HG03354 (cell line): ENCODE results near the gene ERP44.
A peak's percentile ranks its signal among the peaks of the same experiment; 100 is the strongest.
"Not testable (repeated sequence)": the region's sequence is repeated elsewhere in the genome, so short reads cannot be mapped to it uniquely, and the experiment has no call there.

Experiments used
- ATAC-seq: cut with Tn5 transposase; IDR thresholded peaks from one replicate; pipeline ENCODE4 v1.9.1; 2021; ENCODE audit warnings: mild to moderate bottlenecking; ENCODE audit not compliant: unreplicated experiment, poor library complexity, severe bottlenecking

ERP44 gene

DNA sequence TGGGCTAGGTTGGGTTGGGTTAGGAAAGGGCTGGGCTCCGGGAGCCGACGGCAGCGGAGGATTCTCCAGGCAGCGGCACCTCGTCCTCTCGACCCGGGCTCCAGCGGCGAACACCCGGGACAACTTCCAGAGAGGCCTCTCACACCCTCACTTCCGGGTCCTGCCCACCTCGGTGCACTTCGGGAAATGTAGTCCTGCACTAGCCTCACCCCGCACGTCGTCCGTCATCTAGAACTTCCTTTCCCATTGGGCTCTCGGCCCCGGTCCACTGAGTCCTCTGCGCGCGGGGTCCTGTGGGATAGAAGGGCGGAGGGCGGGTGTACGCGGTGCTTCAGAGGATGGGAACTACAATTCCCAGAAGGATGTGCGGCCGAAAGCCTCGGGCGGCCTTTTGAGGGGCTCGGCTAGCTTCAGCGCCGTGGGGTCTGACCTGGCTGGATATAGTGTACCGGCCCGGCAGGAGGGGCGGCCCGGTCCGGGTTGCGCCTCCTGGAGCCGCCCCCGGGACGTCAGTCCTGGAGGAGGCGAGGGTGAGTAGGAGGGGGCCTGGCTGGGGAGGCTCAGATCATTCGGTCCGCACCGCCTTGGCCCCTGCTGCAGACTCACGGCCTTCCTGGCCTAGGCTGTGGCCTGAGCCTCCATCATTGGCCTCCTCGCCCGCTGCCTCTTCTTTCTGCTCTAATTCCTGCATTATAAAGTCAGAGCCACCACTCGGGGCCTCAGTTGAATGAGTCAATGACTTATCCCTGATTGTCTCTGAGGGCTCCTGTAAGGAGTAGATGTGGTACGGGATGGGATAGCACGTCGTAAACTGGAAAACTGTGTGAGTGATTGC is at the start of gene ERP44, which contains the start of gene INVS:
ERP44 (minus strand) TSS at position 114 of the 835 bp plus-strand sequence. CDS start 160 bp downstream, outside the sequence.
INVS (plus strand) TSS at position 357 of the 835 bp plus-strand sequence. CDS start 5,279 bp downstream, outside the sequence.
- peak; percentile 98 for ATAC-seq

DNA sequence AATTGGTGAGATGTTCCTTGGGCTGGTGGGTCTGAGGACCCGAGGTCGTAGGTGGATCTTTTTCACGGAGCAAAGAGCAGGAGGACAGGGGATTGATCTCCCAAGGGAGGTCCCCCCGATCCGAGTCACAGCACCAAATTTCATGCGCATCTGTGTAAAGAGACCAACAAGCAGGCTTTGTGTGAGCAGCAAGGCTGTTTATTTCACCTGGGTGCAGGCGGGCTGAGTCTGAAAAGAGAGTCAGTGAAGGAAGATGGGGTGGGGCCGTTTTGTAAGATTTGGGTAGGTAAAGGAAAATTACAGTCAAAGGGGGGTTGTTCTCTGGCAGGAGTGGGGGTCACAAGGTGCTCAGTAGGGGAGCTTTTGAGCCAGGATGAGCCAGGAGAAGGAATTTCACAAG is 47.2 kb upstream of the ERP44 start:
- not testable (repeated sequence) for ATAC-seq

DNA sequence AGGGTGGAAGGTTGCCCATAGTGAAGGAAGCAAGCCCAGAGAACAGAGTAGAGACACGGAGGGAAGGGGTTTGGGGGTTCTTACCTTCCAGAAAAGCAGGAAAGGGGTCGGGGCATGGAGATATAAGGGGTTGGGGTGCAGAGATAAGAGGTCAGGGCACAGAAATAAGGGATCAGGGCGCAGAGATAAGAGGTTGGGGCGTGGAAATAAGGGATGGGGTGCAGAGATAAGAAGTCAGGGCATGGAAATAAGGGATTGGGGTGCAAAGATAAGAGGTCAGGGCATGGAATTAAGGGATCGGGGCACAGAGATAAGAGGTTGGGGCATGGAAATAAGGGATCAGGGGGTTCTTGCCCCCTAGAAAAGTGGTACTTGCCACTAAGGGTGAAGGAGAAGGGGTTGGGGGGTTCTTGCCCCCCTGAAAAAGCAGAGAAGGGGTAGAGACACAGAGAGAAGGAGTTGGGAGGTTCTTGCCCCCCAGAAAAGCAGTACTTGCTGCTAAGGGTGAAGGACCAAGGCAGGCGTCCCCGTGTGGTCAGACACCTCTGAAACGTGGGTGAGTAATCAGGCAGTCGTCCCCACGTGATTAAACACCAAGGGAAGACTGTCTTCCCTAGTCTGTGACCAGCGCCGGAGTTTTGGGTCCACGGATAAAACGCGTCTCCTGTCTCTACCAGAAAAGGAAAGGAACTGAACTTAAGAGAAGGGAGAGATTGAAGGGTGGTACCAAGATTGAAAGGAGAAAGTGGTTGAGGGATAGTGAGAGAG is 46.6 kb upstream of the ERP44 start:
- not testable (repeated sequence) for ATAC-seq

DNA sequence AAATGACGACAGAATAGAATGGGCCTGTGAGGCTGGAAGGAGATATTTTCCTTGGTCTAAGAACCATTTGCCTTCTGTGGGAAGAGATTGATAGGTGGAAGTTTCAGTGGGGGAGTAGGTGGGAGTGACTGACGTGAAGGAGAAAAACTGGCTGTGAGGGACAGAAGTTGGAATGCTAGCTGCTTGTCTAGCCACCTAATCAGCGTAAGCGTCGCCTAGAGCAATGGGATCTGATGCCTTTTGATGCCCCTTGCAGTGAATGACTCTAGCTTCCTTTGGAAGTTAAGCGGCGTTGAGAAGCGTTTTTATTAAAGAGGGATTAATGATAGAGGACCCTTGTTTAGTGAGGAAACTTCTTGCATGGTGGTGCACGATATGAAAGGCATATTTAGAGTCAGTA is 43.1 kb upstream of the ERP44 start:
- not testable (repeated sequence) for ATAC-seq

DNA sequence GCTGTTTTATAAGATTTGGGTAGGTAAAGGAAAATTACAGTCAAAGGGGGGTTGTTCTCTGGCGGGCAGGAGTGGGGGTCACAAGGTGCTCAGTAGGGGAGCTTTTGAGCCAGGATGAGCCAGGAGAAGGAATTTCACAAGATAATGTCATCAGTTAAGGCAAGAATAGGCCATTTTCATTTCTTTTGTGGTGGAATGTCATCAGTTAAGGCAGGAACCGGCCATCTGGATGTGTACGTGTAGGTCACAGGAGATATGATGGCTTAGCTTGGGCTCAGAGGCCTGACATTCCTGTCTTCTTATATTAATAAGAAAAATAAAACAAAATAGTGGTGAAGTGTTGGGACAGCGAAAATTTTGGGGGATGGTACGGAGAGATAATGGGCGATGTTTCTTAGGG is 41.5 kb upstream of the ERP44 start:
- not testable (repeated sequence) for ATAC-seq

DNA sequence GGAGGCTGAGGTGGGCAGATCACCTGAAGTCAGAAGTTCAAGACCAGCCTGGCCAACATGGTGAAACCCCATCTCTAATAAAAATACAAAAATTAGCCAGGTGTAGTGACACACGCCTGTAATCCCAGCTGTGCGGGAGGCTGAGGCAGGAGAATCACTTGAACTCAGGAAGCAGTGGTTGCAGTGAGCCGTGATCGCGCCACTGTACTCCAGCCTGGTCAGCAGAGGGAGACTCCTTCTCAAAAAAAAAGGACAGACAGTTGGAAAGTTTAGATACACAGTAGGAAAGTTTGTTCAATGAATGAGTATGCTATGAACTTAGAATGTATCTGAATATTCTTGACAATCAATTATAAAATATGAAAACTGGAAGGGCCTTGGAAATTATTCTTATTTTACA is 38.0 kb upstream of the ERP44 start:
- ATAC-seq, result not testable (repeated sequence)

DNA sequence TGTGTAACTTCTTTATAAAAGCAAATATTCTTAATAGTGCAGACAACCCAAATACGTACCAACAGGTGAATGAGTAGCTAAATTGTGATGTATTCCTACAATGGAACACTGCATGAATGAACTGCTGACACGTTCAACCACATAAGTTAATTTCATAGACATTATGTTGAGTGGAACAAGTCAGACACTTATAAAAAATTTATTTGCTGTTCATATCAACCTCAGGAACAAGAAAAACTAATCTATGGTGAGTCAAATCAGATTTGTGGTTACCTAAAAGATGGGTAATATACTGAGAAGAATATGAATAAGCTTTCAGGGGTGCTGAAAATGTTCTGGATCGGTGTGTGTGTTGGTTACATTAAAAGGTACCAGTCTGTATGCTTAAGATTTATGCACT is 35.9 kb upstream of the ERP44 start:
- no peak for ATAC-seq

DNA sequence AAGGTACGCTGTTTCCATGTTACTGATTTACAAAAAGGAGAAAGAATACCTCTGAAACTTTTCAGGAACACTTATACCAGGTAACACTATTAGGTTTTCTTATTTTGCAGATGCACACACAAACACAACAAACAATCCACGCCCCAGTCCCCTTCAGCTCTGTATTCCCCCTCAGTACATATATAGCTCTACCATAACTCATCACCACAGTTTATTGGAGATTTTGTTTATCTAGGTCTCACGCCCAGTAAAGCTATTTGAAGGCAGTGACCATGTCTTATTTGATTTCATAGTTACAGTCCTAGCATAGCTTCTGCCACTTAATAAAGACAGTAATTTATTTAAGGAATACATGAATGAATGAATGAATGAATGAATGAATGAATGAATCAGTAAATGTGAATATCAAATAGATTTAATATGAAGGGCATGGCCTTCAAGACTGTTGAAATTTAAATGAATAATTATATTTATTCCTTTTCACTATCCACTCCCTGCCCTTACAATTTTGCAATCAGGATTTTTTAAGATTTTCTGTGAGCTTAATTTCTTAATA is 33.2 kb upstream of the ERP44 start:
- no peak for ATAC-seq

DNA sequence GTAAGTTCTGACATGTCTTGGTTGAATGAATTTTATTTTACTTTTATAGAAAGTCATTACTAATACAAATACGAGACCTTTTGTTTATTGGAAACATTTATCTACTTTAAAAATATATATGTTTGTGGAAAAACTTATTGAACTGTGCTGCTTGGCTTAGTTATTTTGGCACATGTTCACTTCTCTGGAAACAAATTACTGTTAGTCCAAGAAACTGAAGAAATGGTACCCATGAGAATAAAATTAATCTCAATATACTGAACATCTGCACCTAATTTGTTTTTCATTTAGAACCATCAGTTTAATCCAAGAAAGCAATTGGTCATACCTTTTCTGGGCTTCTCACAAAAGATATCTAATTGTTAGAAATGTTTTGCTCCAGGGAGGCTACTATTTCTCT is 32.4 kb upstream of the ERP44 start:
- no peak for ATAC-seq

DNA sequence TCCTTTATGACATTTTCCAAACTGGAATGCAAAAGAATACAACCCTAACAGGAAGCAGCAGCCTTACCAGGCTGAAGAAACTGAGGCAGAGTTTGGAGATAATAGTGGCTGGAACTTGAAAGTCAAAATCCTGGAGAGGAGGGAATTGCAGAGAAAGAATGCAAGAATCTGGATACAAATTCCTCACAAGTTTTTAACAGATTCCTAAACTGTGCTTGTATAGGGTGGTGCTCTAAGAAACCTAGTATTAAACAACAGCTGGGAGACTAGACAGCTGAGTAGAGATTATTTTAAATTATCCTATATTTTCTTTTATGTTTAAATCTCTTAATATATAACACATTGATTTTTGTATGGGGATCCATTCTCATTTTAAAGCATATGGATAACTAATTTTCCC is 31.0 kb upstream of the ERP44 start:
- no peak for ATAC-seq

DNA sequence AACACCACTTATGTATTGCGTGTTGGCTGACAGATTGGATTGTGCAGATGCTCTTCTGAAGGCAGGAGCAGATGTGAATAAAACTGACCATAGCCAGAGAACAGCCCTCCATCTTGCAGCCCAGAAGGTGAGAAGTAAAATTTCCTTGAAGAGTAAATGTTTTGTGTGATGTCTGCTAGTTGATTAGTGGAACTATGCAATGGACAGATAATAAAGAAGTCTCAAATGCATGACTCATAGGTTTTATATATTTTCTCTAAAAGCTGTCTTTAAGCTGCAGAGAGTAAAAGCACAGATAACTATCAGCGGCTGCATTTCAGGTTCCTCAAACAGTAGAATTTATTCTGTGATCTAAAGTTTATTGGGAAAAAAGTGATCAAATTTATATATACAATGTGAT is 27.6 kb upstream of the ERP44 start:
- no peak for ATAC-seq

DNA sequence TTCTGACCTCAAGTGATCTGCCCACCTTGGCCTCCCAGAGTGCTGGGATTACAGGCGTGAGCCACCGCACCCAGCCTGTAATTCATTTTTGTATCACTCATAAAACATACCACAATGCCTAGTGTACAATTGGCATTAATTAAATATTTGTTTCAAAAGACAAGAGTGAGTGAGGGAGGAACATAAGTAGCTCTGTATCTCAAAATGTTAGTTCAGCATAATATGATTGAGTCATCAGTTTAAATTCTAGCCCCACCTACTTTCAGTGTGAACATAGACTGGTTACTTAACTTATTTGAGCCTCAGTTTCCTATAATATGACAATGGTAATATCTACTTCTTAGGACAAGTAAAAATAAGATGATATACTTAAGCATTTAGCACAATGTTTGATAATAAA is 27.1 kb upstream of the ERP44 start:
- no peak for ATAC-seq

DNA sequence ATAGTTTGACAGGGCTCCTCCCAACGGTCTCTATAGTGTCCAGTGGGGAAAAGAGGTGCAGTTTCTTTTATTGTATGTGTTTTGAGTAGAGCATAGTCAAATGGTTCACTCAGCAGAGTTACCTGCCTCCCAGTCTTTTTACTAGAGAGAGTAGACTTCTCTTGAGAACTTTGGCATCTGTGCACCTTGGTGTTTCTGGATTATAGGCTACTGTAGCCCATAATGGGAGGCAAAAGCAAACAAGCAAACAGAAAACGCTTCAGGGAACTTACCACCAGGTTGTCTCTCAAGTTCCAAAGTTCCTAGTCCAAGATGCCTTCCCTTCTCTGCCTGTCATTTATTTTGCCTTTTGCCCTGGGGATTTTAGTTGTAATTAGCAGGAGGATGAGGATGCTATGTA is 26.4 kb upstream of the ERP44 start:
- no peak for ATAC-seq

DNA sequence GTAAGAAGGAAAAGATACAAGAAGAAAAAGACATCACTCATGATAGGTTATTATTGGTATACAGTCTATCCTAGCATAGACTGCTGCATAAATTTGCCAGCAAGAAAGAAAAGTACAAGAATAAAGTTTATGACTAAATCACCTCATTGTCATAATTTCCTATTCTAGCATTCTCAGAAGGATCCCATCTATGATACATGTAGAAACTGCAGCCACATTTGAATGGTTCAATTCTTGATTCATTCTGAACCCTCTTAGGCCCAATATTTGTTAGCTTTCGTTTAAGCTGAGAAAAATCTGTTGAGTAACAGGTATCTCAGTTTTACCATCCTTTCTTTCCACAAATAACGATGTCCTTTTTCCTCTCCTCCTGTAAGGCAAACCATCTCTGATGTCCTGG is 21.5 kb upstream of the ERP44 start:
- ATAC-seq, result no peak

DNA sequence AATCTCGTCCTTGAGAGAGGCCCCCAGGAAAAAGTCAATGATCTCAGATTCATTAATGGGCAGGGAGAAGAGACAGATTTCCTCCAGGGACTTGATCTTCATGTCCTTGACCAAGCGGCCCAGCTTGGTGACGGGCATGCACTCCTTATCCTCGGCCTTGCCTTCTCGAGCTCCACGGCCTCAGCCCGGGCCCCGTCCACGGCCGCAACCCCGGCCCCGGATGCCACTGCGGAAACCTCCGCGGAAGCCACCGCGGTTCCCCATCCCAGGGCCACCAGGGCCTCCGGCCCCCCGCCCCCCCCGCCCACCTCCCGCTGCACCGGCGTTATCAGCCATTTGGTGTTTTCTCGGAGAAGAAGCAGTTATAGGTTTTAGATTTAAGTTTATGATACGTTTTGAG is 18.5 kb upstream of the ERP44 start:
- ATAC-seq, result no peak

DNA sequence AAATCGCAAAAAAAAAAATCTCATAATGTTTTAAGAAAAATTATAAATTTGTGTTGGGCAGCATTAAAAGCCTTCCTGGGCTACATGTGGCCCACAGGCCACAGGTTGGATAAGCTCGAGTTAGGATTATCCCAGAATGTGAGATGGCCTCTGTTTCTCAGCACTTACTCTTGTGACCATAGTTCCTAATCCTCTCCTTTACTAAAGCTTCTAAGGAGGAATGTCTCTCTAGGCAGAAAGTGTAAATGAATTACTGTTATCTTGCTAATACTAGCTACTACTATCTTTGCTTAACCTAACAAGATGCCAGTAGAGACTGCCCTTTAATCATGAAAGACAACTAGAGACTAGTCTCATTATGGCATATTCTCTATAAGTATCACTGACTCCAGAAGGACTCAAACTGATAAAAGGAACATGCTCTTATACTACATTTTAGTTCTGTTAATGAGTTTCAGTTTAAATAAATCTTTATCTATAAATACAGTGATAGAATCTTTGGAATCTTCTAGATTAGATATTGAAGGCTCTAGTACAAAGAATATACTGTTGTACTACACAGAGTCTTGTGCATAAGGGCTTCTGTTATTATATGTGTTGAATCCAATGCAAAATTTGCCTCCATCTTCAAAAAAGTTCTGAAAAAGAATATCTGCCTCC is 14.0 kb upstream of the ERP44 start:
- no peak for ATAC-seq

DNA sequence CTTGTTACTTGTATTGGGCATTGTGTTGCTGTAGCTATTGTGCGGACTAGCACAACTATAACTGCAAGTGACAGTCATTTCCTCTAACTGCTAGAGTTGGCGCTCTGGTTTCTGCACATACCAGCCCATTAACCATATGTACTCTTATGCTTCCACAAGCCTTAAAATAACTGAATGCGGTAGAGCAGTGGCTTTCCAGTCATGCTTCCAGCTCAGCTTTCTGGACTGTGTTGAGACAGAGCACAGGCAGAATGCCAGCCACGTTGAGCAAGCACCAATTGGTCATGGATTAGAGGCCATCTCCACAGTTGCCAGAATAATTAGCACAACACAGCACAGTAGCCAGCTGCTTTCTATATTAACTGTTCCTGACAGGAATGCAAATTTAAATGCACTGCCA is 12.4 kb upstream of the ERP44 start:
- no peak for ATAC-seq

DNA sequence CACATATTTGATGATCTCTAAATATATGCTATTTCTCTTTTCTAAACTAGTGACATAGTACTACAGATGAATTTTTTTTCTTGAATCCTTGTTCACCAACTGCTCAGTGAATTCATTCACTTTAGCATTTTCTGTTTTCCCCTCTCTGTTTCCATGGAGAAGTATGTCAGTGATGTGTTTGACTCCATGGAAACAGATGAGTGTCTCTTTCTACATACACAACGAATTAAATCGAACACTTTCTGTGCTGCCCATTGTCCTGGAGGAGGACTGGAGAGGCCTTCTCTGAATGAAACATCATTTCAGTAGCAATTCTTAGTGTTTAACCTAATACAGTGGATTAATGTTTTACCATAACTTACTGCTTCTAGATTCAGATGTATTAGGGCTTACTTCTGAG is 9.8 kb upstream of the ERP44 start:
- ATAC-seq, result no peak

DNA sequence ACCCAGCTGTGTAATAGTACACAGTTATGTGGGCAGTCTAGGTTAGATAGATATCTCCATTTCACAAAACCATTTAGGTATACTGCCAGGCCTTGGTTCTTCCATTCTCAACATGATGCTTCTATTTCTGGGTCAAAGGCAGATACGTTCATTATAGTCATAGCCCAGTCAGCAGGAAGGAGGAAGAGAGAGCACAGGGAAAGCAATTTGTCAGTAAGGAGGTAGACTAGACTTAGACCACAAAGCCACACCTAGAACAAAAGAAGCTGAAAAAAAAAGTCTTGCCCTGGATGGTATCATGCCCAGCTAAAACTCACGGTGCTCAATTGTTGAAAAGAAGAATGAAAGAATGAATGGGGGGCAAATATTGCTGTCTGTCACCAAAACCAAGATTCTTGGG is 7.8 kb upstream of the ERP44 start:
- no peak for ATAC-seq

DNA sequence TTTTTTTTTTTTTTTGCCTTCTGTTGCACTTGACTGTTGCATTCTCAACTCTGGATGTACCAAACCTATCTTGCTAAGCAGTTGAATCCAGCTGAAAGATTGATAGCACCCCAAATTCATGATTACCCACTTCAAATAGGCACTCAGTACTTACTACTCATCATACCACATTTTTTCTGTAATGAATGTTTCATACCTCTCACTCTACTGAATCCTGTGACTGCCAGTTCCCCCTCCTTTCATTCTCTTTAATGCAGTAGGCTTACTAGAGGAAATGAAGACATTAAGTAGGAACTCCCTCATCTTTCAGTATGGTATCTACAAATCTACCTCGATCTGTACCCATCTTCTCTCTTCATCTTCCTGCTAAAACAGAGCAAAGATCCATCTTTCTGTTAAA is 7.1 kb upstream of the ERP44 start:
- ATAC-seq, result no peak
